A549 (cell line): ENCODE measurements around the gene CRYBB1. TPM values are rescaled to one million over a fixed set of nuclear protein-coding genes. Genes with fewer than 3 reads are reported as not detected.
"Not testable (repeated sequence)": the region's sequence is repeated elsewhere in the genome, so short reads cannot be mapped to it uniquely, and the experiment has no call there.

Experiments used
- ATAC-seq, 2 experiments: fragments of 200-7000 bp in 1 of 2; fragments of >200 bp in 1 of 2; cut with Nextera tagmentation in 1 of 2; cut with Tn5 transposase in 1 of 2; 3 replicates each; pipeline versions ENCODE4 v1.8.0 to v1.9.1; 2018 to 2020; ENCODE audit warnings: mild to moderate bottlenecking in 1 of 2, moderate library complexity in 1 of 2
- CTCF ChIA-PET: fragments of 300-600 bp; sonication (Branson Sonifier 250); formaldehyde crosslinking; extraction: SDS; loops from one replicate; lab custom pipeline; 2021; ENCODE audit warnings: antibody characterized with exemption, inconsistent platforms; lab: Yijun Ruan, JAX
- POLR2A ChIA-PET: fragments of 350-600 bp; formaldehyde crosslinking; extraction: SDS; loops from one replicate; lab custom pipeline; 2021; ENCODE audit warnings: antibody characterized with exemption, inconsistent platforms; lab: Yijun Ruan, JAX
- DNase-seq, 2 experiments: peaks; one replicate each; pipeline versions ENCODE4 v3.0.0 to v3.0.0-alpha.2; 2011 to 2016; ENCODE audit warnings: low read depth in 1 of 2, low spot score in 1 of 2
- FAIRE-seq: peaks from 2 replicates; lab custom pipeline; 2011; peaks lifted over from hg19 to GRCh38; lab: Jason Lieb, UNC
- H3K27ac ChIP-seq, 2 experiments: fragments of >200 bp; sonication (Bioruptor Twin); formaldehyde crosslinking; 3 replicates each; pipeline ENCODE4 v1.5.1; 2016 to 2017
- H3K4me1 ChIP-seq: fragments of >200 bp; sonication (Bioruptor Twin); formaldehyde crosslinking; 3 replicates; pipeline ENCODE4 v1.6.1; 2016
- H3K4me2 ChIP-seq: fragments of >200 bp; sonication (Bioruptor Twin); formaldehyde crosslinking; 3 replicates; pipeline ENCODE4 v1.6.1; 2016
- H3K4me3 ChIP-seq: fragments of >200 bp; sonication (Bioruptor Twin); formaldehyde crosslinking; 3 replicates; pipeline ENCODE4 v1.5.1; 2016
- H3K9me3 ChIP-seq: fragments of >200 bp; sonication (Bioruptor Twin); formaldehyde crosslinking; 3 replicates; pipeline ENCODE4 v1.6.1; 2016
- CBX2 ChIP-seq: fragments of 200-600 bp; sonication (generic); IDR thresholded peaks from 2 replicates; pipeline ENCODE4 v1.6.1; 2016; ENCODE audit warnings: low read depth, mild to moderate bottlenecking, borderline replicate concordance
- CBX8 ChIP-seq: fragments of 200-600 bp; sonication (generic); IDR thresholded peaks from 2 replicates; pipeline ENCODE4 v1.6.1; 2016
- EHMT2 ChIP-seq: fragments of 200-600 bp; sonication (generic); IDR thresholded peaks from 2 replicates; pipeline ENCODE4 v1.6.1; 2016; ENCODE audit warnings: antibody characterized with exemption, low read depth, mild to moderate bottlenecking, moderate library complexity
- EP300 ChIP-seq, 2 experiments: fragments of >200 bp; sonication (Bioruptor Twin); formaldehyde crosslinking; IDR thresholded peaks; 2 replicates in 1 of 2; 3 replicates in 1 of 2; pipeline ENCODE4 v1.6.1; 2016 to 2017
- ESRRA ChIP-seq: fragments of 150-350 bp; IDR thresholded peaks from 2 replicates; pipeline ENCODE4 v1.6.1; 2014; ENCODE audit warnings: mild to moderate bottlenecking, low read length, borderline replicate concordance
- FOSL2 ChIP-seq, 2 experiments: fragments of 450-650 bp in 1 of 2; fragments of >200 bp in 1 of 2; sonication (Bioruptor Twin) in 1 of 2; formaldehyde crosslinking; IDR thresholded peaks; 2 replicates each; pipeline versions ENCODE4 v1.5.0 to v1.6.1; 2016 to 2020; ENCODE audit warnings: mild to moderate bottlenecking in 1 of 2, moderate library complexity in 1 of 2
- FOXS1 ChIP-seq: fragments of 250-450 bp; sonication (Bioruptor Pico); IDR thresholded peaks from 2 replicates; pipeline ENCODE4 v1.5.0; 2020; ENCODE audit warnings: mild to moderate bottlenecking, moderate library complexity
- HDAC2 ChIP-seq: fragments of 200-600 bp; sonication (generic); IDR thresholded peaks from 2 replicates; pipeline ENCODE4 v1.6.1; 2016
- HEYL ChIP-seq: fragments of 250-450 bp; sonication (Bioruptor Pico); IDR thresholded peaks from 2 replicates; pipeline ENCODE4 v1.8.0; 2021; ENCODE audit warnings: mild to moderate bottlenecking, moderate library complexity
- HMGXB4 ChIP-seq: fragments of 250-450 bp; sonication (Bioruptor Pico); IDR thresholded peaks from 2 replicates; pipeline ENCODE4 v1.5.0; 2021; ENCODE audit warnings: mild to moderate bottlenecking, moderate library complexity, borderline replicate concordance
- HOXB13 ChIP-seq: fragments of 250-450 bp; sonication (Bioruptor Pico); IDR thresholded peaks from 2 replicates; pipeline ENCODE4 v1.5.0; 2020; ENCODE audit warnings: low read depth, mild to moderate bottlenecking, moderate library complexity
- HOXB5 ChIP-seq: fragments of 250-450 bp; sonication (Bioruptor Pico); IDR thresholded peaks from 2 replicates; pipeline ENCODE4 v1.5.0; 2020; ENCODE audit warnings: mild to moderate bottlenecking, moderate library complexity
- KDM1A ChIP-seq: fragments of 200-600 bp; sonication (generic); IDR thresholded peaks from 2 replicates; pipeline ENCODE4 v1.6.1; 2016; ENCODE audit warnings: low read depth, mild to moderate bottlenecking
- KDM5A ChIP-seq: fragments of 200-600 bp; sonication (generic); IDR thresholded peaks from 2 replicates; pipeline ENCODE4 v1.6.1; 2016; ENCODE audit warnings: antibody characterized with exemption, mild to moderate bottlenecking
- MAFK ChIP-seq: fragments of 450-650 bp; IDR thresholded peaks from 2 replicates; pipeline ENCODE4 v1.6.1; 2014; ENCODE audit not compliant: partially characterized antibody
- MYC ChIP-seq: IDR thresholded peaks from 2 replicates; pipeline ENCODE4 v1.6.1; 2012; ENCODE audit warnings: mild to moderate bottlenecking, inconsistent platforms, low read length, improper control_type of control experiment, borderline replicate concordance
- NFE2L2 ChIP-seq: fragments of 150-350 bp; conservative IDR thresholded peaks from 2 replicates; pipeline ENCODE4 v1.6.1; 2014; ENCODE audit warnings: low read length
- PHF8 ChIP-seq: fragments of 200-600 bp; sonication (generic); IDR thresholded peaks from 2 replicates; pipeline ENCODE4 v1.6.1; 2016; ENCODE audit warnings: low read depth, mild to moderate bottlenecking, antibody characterized with exemption, moderate library complexity, borderline replicate concordance
- POLR2AphosphoS2 ChIP-seq: conservative IDR thresholded peaks from 2 replicates; pipeline ENCODE4 v1.6.1; 2012; ENCODE audit warnings: low read length, improper control_type of control experiment, inconsistent platforms
- RFX5 ChIP-seq: fragments of 450-650 bp; IDR thresholded peaks from 2 replicates; pipeline ENCODE4 v1.7.1; 2014; ENCODE audit warnings: antibody characterized with exemption, mild to moderate bottlenecking, moderate library complexity
- TP53 ChIP-seq: fragments of 250-450 bp; sonication (Bioruptor Pico); IDR thresholded peaks from 2 replicates; pipeline ENCODE4 v1.5.0; 2021; ENCODE audit warnings: mild to moderate bottlenecking, moderate library complexity
- ZSCAN20 ChIP-seq: fragments of 250-450 bp; sonication (Bioruptor Pico); IDR thresholded peaks from 2 replicates; pipeline ENCODE4 v1.8.0; 2022; ENCODE audit warnings: mild to moderate bottlenecking, moderate library complexity
- WGBS: methylation state at CpG from one replicate; pipeline ENCODE4 v1.1.6; 2017; ENCODE audit errors: missing lambda C conversion rate; 5-methylcytosine and 5-hydroxymethylcytosine counted together
- polyA plus RNA-seq, 4 experiments: library from polyadenylated mRNA; depleted of rRNA in 3 of 4; stranded (reverse); fragments of >200 nt; fragmentation: RNase III in 1 of 4; extraction: RNeasy Plus Mini Kit Qiagen cat#74134 plus additional on column Dnase treatment in 1 of 4; gene quantifications; 2 replicates in 3 of 4; 3 replicates in 1 of 4; pipeline ENCODE4 v1.2.3, GENCODE V29; 2011 to 2017
- TF ChIP-seq, protein P1 (sequence below): IDR thresholded peaks from 2 replicates; pipeline ENCODE4 v1.6.1; 2012
- TF ChIP-seq, protein P2 (sequence below): fragments of >200 bp; sonication (Bioruptor Twin); formaldehyde crosslinking; IDR thresholded peaks from 3 replicates; pipeline ENCODE4 v1.6.1; 2016

The CRYBB1 gene
- polyA plus RNA-seq, 2 of the 4 experiments (the other 2 are of a cell fraction) = not detected

DNA sequence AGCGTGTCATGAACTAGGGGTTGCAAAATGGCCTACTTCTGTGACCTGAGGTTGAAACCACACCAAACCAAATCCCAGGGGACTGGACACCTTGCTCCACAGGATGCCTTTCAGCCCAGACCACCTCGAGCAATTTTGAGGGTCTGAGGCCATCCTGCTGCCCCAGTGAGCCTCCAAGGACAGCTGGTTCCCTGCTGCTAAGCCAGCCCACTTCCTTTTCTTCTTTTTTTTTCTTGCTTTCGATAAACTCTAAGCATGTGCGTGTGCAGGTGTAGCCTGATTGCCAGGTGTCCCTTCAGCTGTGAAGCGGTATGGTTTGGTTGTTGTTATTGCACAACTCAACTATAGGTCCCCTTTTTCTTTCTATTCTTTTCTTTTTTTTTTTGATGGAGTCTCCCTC is 2.7 kb downstream of the CRYBB1 start:
- Histone ChIP-seq H3K4me3 (no peak overlapping the region), H3K9me3 (no peaks in the 10 kb centered on the region), H3K27ac (no peak overlapping the region), H3K4me2 (no peak overlapping the region), H3K4me1 (no peaks in the 10 kb centered on the region; the same call in 2 of the 3 replicates)
- no peak for DNase-seq
- WGBS = 71% methylated on average over 5 of the region's 5 CpGs
- ChIA-PET POLR2A (no interaction called here), CTCF (no interaction called here)
- TF ChIP-seq, protein P1, sequence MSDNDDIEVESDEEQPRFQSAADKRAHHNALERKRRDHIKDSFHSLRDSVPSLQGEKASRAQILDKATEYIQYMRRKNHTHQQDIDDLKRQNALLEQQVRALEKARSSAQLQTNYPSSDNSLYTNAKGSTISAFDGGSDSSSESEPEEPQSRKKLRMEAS = no peak
- TF ChIP-seq PHF8 (no peak), HOXB5 (CRISPR knock-in tag) (no peak), FOXS1 (CRISPR knock-in tag) (no peak), TP53 (CRISPR knock-in tag) (no peak), HDAC2 (no peak), CBX8 (no peak), ESRRA (no peak), MYC (no peak), EHMT2 (no peak)
- TF ChIP-seq, protein P2, sequence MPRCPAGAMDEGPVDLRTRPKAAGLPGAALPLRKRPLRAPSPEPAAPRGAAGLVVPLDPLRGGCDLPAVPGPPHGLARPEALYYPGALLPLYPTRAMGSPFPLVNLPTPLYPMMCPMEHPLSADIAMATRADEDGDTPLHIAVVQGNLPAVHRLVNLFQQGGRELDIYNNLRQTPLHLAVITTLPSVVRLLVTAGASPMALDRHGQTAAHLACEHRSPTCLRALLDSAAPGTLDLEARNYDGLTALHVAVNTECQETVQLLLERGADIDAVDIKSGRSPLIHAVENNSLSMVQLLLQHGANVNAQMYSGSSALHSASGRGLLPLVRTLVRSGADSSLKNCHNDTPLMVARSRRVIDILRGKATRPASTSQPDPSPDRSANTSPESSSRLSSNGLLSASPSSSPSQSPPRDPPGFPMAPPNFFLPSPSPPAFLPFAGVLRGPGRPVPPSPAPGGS = no peak
- no peak for ATAC-seq
- FAIRE-seq = no peak

GRCh38 chr22:26614322-26614721 is 3.5 kb downstream of the CRYBB1 start:
- H3K27ac ChIP-seq = no peak overlapping the region
- FAIRE-seq = no peak
- POLR2A ChIA-PET = no interaction called here
- TF ChIP-seq RFX5 (no peak), ZSCAN20 (CRISPR knock-in tag) (no peak), PHF8 (no peak), KDM5A (no peak), MAFK (no peak), CBX2 (no peak), HOXB13 (CRISPR knock-in tag) (no peak), HEYL (CRISPR knock-in tag) (no peak), FOSL2 (IDR thresholded peaks at IDR 0.05) (no peak), FOSL2 (CRISPR knock-in tag; IDR thresholded peaks at IDR 0.05) (no peak), KDM1A (no peak), HMGXB4 (CRISPR knock-in tag) (no peak), EP300 (IDR thresholded peaks at IDR 0.05) (no peak), POLR2AphosphoS2 (no peak), NFE2L2 (no peak)
- TF ChIP-seq, all 56 proteins: peak for 0
- no peak overlapping the region for H3K4me3 ChIP-seq
- DNase-seq = no peak
- H3K9me3 ChIP-seq = no peaks in the 10 kb centered on the region
- H3K4me2 ChIP-seq = no peak overlapping the region
- H3K4me1 ChIP-seq = no peaks in the 10 kb centered on the region; the same call in 2 of the 3 replicates
- 57% methylated on average over 14 of the region's 14 CpGs for WGBS
- ATAC-seq = no peak
- CTCF ChIA-PET = no interaction called here

DNA sequence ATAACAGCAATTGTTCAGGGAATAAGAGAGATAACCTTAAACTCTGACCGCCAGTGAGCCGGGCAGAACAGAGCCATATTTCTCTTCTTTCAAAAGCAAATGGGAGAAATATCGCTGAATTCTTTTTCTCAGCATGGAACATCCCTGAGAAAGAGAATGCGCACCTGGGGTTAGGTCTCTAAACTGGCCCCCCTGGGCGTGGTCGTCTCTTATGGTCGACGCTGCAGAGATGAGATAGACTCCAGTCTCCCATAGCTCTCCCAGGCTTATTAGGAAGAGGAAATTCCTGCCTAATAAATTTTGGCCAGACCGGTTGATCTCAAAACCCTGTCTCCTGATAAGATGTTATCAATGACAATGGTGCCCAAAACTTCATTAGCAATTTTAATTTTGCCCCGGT is 4.1 kb downstream of the CRYBB1 start:
- ATAC-seq, H3K4me3 ChIP-seq, CTCF ChIA-PET, DNase-seq, H3K27ac ChIP-seq, H3K9me3 ChIP-seq, H3K4me1 ChIP-seq, POLR2A ChIA-PET, FAIRE-seq, H3K4me2 ChIP-seq: not testable (repeated sequence)
- 42% methylated on average over 10 of the region's 10 CpGs for WGBS
